HG03039 (cell line): ENCODE results near the gene NUDT22.

ENCODE experiments used
- ATAC-seq: cut with Tn5 transposase; IDR thresholded peaks from one replicate; pipeline ENCODE4 v1.9.1; 2021; ENCODE audit warnings: mild to moderate bottlenecking, moderate library complexity; ENCODE audit not compliant: unreplicated experiment

Gene NUDT22

DNA sequence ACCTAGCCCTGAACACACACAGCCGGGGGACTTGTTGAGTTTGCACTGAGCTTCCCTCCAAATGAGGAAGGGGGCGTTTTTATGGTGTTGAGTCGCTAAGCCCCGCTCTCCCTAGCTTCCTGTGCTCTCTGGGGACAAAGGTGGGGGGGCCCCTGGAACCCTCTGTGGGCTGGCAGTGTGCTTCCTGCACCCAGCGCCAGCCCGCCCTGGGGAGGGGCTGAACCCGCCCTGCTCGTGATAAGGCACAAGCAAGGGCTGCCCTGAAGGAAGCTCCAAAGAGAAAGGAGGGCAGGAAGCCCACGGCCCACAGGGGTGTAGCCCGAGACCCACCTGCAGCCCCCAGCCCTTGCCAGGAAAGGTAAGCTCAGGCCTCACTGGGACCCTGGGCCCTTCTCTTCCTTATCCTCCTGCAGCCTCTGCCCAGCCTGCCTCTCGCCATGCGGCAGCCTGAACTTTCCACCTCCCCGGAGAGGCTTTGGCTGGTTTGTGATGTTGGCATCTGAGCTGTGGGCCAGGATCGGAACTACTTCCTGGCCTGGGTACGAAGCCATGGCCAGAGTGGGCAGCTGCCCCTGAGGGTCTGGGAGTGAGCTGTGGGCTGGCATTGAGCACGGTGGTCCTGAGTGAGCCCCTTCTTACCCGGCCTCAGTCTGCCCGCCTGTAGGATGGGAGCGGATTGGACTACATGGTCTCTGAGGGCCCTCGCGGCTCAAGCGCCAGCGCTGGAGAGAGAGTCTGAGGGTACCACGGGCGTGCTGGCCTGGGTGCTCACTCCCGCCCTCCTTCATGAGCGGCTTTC lies 19.4 kb upstream of the NUDT22 start, which contains the start of gene FERMT3:
TSS of gene FERMT3 (plus strand) at position 265 of the 799 bp plus-strand sequence. CDS start 644 bp downstream, outside the sequence.
- ATAC-seq, result no peak

DNA sequence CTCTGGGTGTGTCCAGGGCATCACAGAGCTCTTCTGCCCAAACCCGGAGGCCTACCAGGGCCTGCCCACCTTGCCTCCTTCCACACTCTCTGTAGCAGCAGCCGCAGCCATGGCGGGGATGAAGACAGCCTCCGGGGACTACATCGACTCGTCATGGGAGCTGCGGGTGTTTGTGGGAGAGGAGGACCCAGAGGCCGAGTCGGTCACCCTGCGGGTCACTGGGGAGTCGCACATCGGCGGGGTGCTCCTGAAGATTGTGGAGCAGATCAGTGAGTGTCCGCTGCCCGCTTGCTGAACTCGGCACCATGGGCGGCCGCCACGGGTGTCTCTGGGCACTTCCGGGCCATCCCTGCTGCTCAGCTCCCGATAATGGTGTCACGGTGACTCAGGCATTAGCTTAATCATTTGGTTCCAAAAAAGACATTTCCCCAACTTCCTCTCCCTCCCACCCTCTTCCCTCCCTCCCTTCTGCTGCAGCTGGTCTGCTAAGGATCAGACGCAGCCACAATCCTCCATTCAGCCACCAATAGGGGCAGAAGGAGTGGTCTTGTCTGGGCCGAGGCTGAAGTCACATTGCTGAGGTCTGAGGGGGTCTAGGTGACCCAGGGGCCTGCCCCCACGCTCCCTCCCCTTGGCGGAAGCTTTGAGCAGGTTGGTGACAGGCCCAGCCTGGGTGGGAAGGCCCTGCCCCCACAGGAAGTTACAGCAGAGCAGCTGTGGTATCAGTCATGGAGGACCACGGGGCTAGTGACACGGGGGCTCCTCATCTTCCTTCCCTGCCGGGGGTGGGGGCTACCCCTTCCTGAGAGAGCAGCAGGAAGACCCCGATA lies 18.6 kb upstream of the NUDT22 start:
- no peak for ATAC-seq

DNA sequence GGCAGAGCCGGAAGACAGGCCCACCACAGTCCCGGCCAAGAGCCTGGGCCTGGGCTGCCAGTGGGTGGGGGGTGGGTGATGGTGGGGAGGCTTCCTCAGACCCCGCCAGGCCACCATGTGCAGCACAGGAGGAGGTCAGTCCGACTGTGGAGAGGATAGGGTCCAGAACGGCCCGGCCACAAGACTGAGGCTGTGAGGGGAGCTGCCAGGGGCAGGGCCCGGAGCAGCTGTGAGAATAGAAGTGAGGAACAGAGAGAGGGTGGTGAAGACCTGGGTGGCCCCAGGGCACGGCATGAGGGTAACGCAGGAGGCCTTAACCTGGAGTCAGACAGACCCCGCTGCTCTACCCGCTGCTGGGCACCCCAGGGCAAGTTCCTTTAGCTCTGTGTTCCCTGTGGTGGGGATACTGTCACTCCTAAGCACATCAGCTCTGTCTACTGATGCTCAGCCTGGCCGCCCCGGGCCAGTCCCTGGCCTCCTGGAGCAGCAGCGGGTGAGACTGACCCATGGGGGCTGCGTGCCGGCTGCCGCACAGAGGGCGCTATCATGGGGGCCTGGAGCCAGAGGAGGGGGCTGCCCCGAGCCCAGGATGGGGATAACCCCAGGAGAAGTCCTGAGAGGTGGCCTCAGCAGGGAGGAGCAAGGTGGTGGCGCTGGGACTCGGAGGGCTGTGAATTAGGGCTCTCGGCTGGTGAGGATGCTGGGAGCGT lies 17.8 kb upstream of the NUDT22 start:
- no peak for ATAC-seq

DNA sequence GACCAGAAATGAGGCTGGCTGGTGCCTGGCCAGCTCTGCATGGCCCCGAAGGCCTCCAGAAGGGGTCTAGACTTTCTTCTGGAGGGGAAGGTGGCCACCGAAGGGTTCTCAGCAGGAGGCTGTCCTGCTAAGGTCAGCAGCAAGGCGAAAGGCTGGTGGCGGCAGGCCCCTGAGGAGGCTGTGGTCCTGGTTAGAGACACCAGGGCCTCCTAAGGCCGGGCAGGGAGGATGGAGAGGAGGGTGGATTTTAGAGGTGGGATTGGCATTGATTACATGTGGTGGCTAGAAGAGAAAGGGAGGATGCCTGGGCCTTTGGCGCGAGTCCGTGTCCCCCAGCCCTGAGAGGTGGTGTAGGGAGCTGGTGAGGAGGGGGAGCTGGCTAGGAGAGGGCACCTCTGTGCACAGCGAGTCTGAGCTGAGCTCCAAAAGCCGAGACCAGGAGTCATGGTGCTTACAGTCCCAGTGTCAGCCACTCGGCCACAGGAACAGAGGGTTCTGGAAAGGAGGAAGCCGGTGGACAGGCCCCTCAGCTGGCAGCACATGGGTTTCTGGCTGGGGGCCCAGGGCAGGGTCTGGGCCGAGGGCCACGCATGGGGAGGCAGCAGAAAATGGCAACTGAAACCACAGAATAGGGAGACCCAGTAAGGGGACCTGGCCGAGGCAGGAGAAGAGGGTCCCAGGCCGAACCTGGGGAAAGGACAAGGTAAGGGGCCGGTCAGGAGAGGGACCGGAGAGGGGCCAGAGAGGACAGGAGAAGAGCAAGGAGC lies 17.1 kb upstream of the NUDT22 start:
- no peak for ATAC-seq

DNA sequence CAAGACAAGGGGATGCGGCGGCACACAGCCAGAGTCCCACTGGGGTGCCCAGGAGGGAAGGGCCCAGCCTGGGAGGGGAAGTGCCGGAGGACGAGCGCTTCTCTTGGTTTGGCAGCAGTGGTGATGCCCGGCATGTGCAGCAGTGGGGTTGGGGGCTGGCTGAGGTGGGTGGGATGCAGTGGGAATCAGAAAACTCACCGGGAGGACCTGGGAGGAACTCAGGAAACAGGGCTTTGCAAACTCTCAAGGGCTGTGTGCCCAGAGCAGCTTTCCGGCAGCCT lies 16.6 kb upstream of the NUDT22 start:
- ATAC-seq, result no peak

DNA sequence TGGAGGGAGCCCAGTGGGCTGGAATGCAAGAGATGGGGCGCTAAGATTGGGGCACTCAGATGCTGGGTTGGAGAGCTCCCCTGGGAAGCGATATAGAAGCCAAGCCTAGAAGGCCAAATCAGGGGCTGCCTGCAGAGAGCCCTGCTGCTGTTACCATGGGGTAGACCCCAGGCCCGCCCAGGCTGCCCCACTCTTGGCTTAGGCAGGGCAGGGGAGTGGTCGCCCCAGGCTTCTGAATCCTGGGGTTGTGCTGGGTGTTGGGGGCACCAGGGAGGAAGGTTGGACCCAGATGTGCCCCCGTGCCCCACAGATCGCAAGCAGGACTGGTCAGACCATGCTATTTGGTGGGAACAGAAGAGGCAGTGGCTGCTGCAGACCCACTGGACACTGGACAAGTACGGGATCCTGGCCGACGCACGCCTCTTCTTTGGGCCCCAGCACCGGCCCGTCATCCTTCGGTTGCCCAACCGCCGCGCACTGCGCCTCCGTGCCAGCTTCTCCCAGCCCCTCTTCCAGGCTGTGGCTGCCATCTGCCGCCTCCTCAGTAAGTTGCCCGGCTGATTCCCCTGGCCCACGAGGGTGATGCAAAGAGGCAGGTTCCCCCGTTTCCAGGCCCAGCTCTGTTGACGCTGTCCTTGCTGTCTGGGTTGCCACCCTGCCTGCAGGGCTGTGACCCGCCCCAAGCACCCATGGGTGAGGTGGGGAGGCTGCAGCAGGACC lies 15.6 kb upstream of the NUDT22 start:
- no peak for ATAC-seq

DNA sequence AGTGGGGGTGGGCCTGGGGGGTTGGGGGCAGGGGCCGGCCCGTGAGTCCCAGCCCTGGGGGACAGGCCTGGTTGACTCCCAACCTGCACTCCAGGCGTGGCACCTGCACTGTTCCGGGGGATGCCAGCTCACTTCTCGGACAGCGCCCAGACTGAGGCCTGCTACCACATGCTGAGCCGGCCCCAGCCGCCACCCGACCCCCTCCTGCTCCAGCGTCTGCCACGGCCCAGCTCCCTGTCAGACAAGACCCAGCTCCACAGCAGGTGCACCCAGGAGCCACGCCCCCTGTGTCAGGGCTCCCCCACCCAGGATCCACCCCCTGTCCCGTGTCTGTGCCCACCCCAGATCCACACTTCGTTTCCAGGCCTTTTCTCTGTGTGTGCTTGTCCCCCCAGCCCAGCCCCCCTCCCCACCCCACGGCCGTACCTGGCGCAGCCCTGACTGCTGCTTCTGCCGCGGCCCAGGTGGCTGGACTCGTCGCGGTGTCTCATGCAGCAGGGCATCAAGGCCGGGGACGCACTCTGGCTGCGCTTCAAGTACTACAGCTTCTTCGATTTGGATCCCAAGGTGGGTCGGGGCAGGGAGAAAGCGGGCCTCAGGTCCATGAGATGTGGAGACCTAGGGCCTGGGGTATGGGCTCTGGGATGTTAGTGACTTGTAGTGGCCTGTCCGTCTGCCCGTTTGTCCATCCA lies 14.7 kb upstream of the NUDT22 start:
- ATAC-seq, result no peak

DNA sequence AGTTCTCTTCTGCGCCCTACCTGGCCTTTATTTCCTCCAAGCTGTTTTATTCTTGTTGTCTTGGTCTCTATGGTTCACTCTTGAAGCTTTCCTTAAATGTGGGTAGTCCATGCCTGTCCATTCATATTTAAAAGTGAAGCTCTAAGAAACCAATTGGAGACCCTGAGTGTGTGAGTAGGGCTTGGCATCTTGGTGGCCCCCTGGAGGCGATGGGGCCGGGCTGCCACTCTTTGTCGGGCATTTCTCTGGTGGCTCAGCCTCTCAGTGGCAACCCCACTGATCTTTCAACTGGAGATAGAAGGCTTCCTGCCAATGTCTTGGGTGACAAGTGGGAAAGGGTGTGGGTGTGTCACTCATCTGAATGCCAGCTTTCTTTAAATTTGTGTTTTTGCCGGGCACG lies 9.2 kb upstream of the NUDT22 start:
- no peak for ATAC-seq

DNA sequence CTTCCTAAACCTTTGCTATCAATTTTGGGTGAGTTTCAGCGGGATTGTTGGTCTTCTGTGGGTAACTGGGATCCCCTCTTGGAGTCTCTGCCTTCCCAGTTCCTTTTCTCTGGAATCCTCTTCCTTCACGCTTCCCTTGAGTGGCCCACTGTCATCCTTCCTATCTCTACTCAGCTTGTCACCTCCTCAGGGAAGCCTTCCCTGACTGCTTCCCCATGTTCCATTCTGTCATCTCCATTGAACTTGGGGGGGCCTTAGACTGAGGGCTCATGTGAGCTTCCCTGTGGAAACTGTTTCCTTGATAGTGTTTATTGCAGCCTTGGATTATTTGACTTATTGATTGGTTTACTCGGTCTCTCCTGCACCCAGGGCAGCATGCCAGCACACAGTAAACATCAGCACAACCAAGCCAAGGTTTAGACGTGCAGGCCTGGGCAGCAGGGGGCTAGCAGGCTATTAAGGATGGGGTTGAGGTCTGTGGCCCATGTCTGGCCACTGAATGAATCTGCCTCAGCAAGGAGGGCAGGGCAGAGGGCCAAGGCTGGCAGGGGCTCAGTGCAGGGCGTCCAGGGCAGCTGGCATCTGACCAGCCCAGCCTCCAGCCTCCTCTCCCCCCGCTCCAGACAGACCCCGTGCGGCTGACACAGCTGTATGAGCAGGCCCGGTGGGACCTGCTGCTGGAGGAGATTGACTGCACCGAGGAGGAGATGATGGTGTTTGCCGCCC lies 7.3 kb upstream of the NUDT22 start:
- ATAC-seq, result no peak

DNA sequence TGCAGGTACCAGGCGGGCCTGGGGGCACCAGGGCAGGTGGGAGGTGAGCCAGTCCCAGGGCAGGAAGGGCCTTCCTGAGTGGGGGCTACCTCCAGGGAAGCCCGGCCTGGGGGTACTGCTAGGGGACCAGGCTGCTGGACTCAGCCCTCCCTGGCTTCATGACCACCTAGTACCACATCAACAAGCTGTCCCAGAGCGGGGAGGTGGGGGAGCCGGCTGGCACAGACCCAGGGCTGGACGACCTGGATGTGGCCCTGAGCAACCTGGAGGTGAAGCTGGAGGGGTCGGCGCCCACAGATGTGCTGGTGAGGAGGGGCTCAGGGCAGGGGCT lies 6.8 kb upstream of the NUDT22 start:
- no peak for ATAC-seq

DNA sequence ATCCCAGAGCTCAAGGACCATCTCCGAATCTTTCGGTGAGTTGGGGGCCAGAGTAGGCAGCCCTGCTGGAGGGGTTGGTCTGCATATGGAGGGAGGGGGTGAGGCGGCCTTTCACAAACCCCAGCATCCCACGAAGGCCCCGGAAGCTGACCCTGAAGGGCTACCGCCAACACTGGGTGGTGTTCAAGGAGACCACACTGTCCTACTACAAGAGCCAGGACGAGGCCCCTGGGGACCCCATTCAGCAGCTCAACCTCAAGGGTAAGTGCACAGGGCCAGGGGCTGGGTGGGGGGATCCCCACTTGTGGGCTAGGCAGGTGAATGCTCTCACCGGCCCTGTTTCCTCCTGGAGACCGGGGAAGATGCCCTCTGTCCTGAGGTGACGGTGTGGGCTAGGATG lies 6.3 kb upstream of the NUDT22 start:
- no peak for ATAC-seq

DNA sequence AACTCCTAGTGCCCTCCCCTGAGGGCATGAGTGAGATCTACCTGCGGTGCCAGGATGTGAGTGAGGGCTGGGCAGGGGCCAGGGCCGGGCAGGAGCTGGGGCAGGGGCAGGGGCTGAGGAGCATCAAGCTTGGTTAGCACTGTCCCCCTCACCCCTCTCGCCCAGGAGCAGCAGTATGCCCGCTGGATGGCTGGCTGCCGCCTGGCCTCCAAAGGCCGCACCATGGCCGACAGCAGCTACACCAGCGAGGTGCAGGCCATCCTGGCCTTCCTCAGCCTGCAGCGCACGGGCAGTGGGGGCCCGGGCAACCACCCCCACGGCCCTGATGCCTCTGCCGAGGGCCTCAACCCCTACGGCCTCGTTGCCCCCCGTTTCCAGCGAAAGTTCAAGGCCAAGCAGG lies 5.8 kb upstream of the NUDT22 start:
- no peak for ATAC-seq

DNA sequence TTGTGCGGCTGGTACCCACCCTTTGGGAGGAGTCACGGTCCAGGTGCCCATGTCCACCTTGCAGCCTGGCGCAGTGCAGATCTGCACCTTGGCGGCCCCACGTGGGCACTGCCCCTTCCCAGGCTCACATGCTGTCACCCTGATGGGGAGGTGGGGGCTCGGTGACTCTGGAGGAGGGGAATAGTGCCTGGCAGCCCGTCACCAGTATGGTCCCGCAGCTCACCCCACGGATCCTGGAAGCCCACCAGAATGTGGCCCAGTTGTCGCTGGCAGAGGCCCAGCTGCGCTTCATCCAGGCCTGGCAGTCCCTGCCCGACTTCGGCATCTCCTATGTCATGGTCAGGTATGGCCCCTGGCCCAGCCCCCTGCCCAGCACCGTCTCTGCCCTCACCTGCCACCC lies 5.3 kb upstream of the NUDT22 start:
- no peak for ATAC-seq

DNA sequence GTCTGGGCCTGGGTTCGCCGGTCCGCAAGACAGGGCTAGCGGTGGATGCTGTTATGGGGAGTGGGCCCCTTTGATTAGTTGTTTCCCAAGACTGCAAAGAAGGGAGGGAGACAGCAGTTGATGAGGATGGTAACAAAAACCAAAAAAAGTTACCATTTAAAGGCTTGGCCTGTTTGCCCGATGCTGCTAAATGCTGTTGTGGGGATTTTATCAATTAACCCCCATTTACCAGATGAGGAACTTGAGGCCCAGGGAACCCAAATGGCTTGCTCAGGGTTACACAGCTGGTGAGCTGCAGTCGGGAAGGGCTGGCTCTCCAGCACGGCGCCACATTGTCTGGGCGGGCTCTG lies 3.4 kb upstream of the NUDT22 start:
- ATAC-seq, result no peak

DNA sequence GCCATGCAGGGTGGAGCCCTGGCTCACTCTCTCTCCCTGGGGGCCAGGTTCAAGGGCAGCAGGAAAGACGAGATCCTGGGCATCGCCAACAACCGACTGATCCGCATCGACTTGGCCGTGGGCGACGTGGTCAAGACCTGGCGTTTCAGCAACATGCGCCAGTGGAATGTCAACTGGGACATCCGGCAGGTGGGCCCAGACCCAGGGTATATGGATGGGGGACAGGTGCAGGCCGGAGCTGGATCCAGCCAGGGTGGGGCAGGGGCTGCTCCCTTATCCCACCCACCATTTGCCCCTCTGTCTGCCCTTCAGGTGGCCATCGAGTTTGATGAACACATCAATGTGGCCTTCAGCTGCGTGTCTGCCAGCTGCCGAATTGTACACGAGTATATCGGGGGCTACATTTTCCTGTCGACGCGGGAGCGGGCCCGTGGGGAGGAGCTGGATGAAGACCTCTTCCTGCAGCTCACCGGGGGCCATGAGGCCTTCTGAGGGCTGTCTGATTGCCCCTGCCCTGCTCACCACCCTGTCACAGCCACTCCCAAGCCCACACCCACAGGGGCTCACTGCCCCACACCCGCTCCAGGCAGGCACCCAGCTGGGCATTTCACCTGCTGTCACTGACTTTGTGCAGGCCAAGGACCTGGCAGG lies 2.9 kb upstream of the NUDT22 start:
- no peak for ATAC-seq

DNA sequence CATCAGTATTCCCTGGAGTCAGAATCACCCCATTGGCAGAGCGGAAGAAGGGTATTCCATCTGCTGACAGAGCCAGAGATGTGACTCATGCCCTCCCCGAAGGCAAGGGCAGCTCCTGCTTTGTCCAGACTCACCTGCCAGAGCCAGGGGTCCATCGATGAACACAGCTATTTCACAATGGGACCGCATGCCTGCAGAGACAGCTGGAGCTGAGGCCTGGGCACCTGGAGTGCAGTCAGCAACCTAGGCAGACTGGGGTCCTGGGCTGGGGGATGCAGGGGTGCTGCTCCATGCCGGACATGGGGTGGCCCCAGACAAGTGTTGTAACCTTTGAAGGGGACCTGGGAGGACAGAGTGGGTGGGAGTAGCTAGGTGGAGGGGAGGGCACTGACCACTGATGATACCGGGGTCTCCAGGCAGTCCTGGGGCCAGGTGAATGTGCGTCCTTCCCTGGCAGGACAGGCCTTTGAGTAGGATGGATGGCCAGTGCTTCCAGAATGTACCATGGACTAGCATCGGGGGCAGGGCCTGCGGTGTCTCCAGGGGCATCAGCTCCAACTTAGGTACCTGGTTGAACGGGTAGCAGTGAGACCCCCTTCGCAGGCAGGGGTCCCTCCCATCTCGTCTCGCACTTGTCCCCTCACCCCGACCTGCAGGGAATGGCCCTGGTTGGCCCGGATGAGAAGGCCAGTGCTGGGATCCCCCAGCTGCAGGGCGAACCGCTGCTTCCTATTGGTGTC lies 1.8 kb upstream of the NUDT22 start:
- ATAC-seq, result no peak

DNA sequence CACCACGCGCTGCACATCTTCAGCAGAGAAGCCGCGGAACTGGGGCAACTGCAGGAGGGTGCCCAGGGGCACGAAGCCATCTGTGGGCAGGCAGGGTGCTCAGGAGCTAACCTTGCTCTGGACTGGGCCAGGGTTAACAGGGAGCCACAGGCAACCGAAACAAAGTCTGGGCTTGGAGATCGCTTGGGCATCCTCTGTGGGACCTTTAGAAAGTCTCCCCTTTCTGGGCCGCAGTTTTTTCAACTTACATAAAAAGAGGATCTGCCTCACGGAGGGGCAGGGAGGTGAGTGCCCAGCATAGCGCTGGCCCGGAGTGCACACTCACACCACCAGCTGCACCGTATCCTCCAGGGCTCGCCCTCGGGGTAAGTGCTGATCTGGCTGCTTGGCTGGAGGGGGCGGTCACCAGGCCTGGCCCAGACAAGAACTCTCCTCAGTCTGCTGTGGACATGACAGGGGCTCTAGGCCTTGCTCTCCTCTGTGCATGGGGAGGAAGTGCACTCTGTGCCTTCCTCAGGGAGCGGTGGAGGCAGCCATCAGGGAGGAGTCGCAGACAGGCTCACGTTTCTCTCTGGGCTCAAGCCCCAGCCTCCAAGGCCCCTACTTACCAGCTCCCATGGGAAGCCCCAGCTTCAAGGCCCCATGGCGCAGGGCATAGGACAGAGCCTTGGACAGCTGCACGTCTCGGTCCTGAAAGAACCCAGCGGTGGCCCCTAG lies 1.0 kb upstream of the NUDT22 start:
- no peak for ATAC-seq
